ENCODE results near the gene ASB16. TPM values are rescaled to one million over a fixed set of nuclear protein-coding genes. Genes with fewer than 3 reads are reported as not detected.

Gene ASB16
- total RNA-seq, 5 donors from 2014 or later (not counting 1 experiment from before 2014, with no cell fraction given) = 0.15 TPM; not detected in 4

GRCh38 chr17:44204441-44204882 lies 34.0 kb downstream of the ASB16 start:
- Mint-ChIP-seq H3K27me3 (no peaks in the 10 kb centered on the region), H3K36me3 (peaks cover 9% of the 10 kb centered on the region), H3K4me1 (peaks cover 31 to 49% (median 45%) of the 10 kb centered on the region in 3 donors), H3K9me3 (no peaks in the 10 kb centered on the region), H3K27ac (peak overlapping the region; percentile 8 to 69), H3K4me3 (no peak overlapping the region)
- 85% methylated on average over 4 of the region's 5 CpGs for WGBS (ENCODE audit: insufficient coverage)
- no peaks in the 10 kb centered on the region for H3K9me3 ChIP-seq
- no peaks in the 10 kb centered on the region for H3K27me3 ChIP-seq (replicated peaks in 1 of 2; ENCODE audit: control insufficient read depth in 2 of 2, extremely low read depth in 1 of 2, insufficient read depth in 2 of 2, low read length in 1 of 2)
- H3K4me1 ChIP-seq (ENCODE audit: control insufficient read depth in 1 of 2, extremely low read depth in 1 of 2, insufficient read depth in 2 of 2, low read length in 2 of 2) = peaks cover 11 to 39% of the 10 kb centered on the region in 2 experiments
- ChIA-PET POLR2A (no interaction called here), CTCF (interaction anchor here (0.9 to 1.4 kb wide), 3 partner anchors 17 to 1108 kb away, joined by 3 to 5 read pairs (median 4); partner anchors contain the start of gene TMUB2 (in 1 of the 2))
- no peak overlapping the region for H3K4me3 ChIP-seq (ENCODE audit: control insufficient read depth in 1 of 2, extremely low read depth in 1 of 2, low read length in 1 of 2)
- no peak for ATAC-seq (replicated peaks in 1 of 4)
- peaks cover 10 to 29% of the 10 kb centered on the region in 2 donors for H3K36me3 ChIP-seq (ENCODE audit: control insufficient read depth in 2 of 2, extremely low read depth in 1 of 2, insufficient read depth in 1 of 2, low read length in 1 of 2)
- no peak for DNase-seq
- H3K27ac ChIP-seq (ENCODE audit: low read length) = no peak overlapping the region

GRCh38 chr17:44205962-44206824 lies 35.7 kb downstream of the ASB16 start:
- Histone ChIP-seq H3K36me3 (ENCODE audit: control insufficient read depth in 2 of 2, extremely low read depth in 1 of 2, insufficient read depth in 1 of 2, low read length in 1 of 2) (peaks cover 19 to 42% of the 10 kb centered on the region in 2 donors), H3K9me3 (no peaks in the 10 kb centered on the region), H3K4me1 (ENCODE audit: control insufficient read depth in 1 of 2, extremely low read depth in 1 of 2, insufficient read depth in 2 of 2, low read length in 2 of 2) (peaks cover 13 to 48% of the 10 kb centered on the region in 2 experiments), H3K4me3 (ENCODE audit: control insufficient read depth in 1 of 2, extremely low read depth in 1 of 2, low read length in 1 of 2) (no peak overlapping the region), H3K27ac (ENCODE audit: low read length) (no peak overlapping the region), H3K27me3 (replicated peaks in 1 of 2; ENCODE audit: control insufficient read depth in 2 of 2, extremely low read depth in 1 of 2, insufficient read depth in 2 of 2, low read length in 1 of 2) (no peaks in the 10 kb centered on the region)
- ChIA-PET POLR2A (no interaction called here), CTCF (interaction anchor here in 1 of 2 donors (0.6 to 1.3 kb wide), 4 partner anchors 10 to 144 kb away, joined by 3 to 5 read pairs (median 3); partner anchors contain the start of gene GRN)
- ATAC-seq (replicated peaks in 1 of 4) (no peak), DNase-seq (peak in 1 of 35 experiments; percentile 30)
- Mint-ChIP-seq H3K27ac (peak overlapping the region; percentile 21 to 59), H3K4me3 (no peak overlapping the region), H3K27me3 (no peaks in the 10 kb centered on the region), H3K36me3 (peaks cover 12% of the 10 kb centered on the region), H3K9me3 (no peaks in the 10 kb centered on the region), H3K4me1 (peaks cover 35 to 54% (median 47%) of the 10 kb centered on the region in 3 donors)
- WGBS (ENCODE audit: insufficient coverage) = 82% methylated on average over 8 of the region's 13 CpGs

DNA sequence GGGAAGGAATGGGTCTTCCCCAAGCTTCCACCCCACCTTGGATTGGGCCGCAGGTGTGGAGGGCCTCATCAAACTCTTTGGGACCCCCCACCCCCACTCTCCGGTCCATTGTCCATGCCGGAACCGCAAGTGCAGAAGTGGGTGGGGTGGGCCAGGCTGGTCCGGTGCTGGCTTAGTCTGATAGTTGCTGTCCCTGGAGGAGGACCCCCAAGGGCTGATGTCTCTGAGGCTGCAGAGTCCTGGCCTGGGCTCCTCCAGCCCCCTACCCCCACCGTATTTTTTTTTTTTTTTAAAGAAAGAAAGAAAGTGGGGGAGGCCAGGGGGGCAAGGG lies 36.3 kb downstream of the ASB16 start:
- H3K27me3 ChIP-seq (replicated peaks in 1 of 2; ENCODE audit: control insufficient read depth in 2 of 2, extremely low read depth in 1 of 2, insufficient read depth in 2 of 2, low read length in 1 of 2) = no peaks in the 10 kb centered on the region
- ATAC-seq (replicated peaks in 1 of 4) (no peak), DNase-seq (no peak)
- H3K9me3 ChIP-seq = no peaks in the 10 kb centered on the region
- peaks cover 13 to 51% of the 10 kb centered on the region in 2 experiments for H3K4me1 ChIP-seq (ENCODE audit: control insufficient read depth in 1 of 2, extremely low read depth in 1 of 2, insufficient read depth in 2 of 2, low read length in 2 of 2)
- no peak overlapping the region for H3K27ac ChIP-seq (ENCODE audit: low read length)
- Mint-ChIP-seq H3K27ac (no peak overlapping the region), H3K4me3 (no peak overlapping the region), H3K27me3 (no peaks in the 10 kb centered on the region), H3K36me3 (peaks cover 15% of the 10 kb centered on the region), H3K4me1 (peaks cover 40 to 57% (median 49%) of the 10 kb centered on the region in 3 donors), H3K9me3 (no peaks in the 10 kb centered on the region)
- WGBS (ENCODE audit: insufficient coverage) = 100% methylated on average over 1 of the region's 6 CpGs
- H3K36me3 ChIP-seq (ENCODE audit: control insufficient read depth in 2 of 2, extremely low read depth in 1 of 2, insufficient read depth in 1 of 2, low read length in 1 of 2) = peaks cover 22 to 48% of the 10 kb centered on the region in 2 donors
- no peak overlapping the region for H3K4me3 ChIP-seq (ENCODE audit: control insufficient read depth in 1 of 2, extremely low read depth in 1 of 2, low read length in 1 of 2)
- ChIA-PET CTCF (interaction anchor here (0.7 to 1.3 kb wide), 4 partner anchors 10 to 160 kb away, joined by 3 to 5 read pairs (median 4); partner anchors contain the start of gene GRN (in 1 of the 2)), POLR2A (no interaction called here)

- peaks cover 15% of the 10 kb centered on the region for H3K36me3 Mint-ChIP-seq
- Histone ChIP-seq H3K4me1 (ENCODE audit: control insufficient read depth in 1 of 2, extremely low read depth in 1 of 2, insufficient read depth in 2 of 2, low read length in 2 of 2) (peaks cover 13 to 55% of the 10 kb centered on the region in 2 experiments), H3K36me3 (ENCODE audit: control insufficient read depth in 2 of 2, extremely low read depth in 1 of 2, insufficient read depth in 1 of 2, low read length in 1 of 2) (peaks cover 22 to 52% of the 10 kb centered on the region in 2 donors), H3K27me3 (replicated peaks in 1 of 2; ENCODE audit: control insufficient read depth in 2 of 2, extremely low read depth in 1 of 2, insufficient read depth in 2 of 2, low read length in 1 of 2) (no peaks in the 10 kb centered on the region), H3K27ac (ENCODE audit: low read length) (no peak overlapping the region), H3K4me3 (ENCODE audit: control insufficient read depth in 1 of 2, extremely low read depth in 1 of 2, low read length in 1 of 2) (no peak overlapping the region), H3K9me3 (no peaks in the 10 kb centered on the region)
- ChIA-PET CTCF (interaction anchor here (0.5 to 0.7 kb wide), 3 partner anchors 21 to 159 kb away, joined by 4 to 7 read pairs (median 5); no protein-coding TSS in a partner anchor), POLR2A (no interaction called here)
- H3K27me3 Mint-ChIP-seq = no peaks in the 10 kb centered on the region
- 97% methylated on average over 8 of the region's 17 CpGs for WGBS (ENCODE audit: insufficient coverage)
- H3K9me3 Mint-ChIP-seq = no peaks in the 10 kb centered on the region
- no peak for DNase-seq
- H3K27ac Mint-ChIP-seq = peak overlapping the region in 1 of 2 donors; percentile 61
- no peak overlapping the region for H3K4me3 Mint-ChIP-seq
- peaks cover 43 to 59% (median 53%) of the 10 kb centered on the region in 3 donors for H3K4me1 Mint-ChIP-seq
- no peak for ATAC-seq (replicated peaks in 1 of 4)
These were observed 36.8 kb downstream of the ASB16 start for GRCh38 chr17:44207319-44207718.

DNA sequence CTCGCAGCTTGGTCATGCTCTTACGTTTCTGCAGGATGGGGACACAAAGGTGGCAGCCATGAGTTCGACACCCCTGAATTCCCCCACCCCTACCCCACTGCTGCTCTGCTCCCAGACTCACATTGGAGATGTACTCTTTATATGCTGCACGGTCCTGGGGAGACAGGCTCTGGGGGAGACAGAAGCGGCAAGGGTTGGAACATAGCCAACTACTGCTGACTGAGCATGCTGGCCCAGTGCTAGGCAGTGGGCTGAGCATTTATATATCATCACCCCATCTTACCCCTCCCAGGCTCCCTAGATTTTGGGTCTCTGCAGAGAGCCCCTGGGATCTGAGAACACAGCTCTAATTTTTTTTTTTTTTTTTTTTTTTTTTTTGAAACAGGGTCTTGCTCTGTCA lies 37.2 kb downstream of the ASB16 start:
- WGBS (ENCODE audit: insufficient coverage) = 90% methylated on average over 2 of the region's 5 CpGs
- DNase-seq (no peak), ATAC-seq (replicated peaks in 1 of 4) (no peak)
- no peaks in the 10 kb centered on the region for H3K27me3 Mint-ChIP-seq
- Histone ChIP-seq H3K36me3 (ENCODE audit: control insufficient read depth in 2 of 2, extremely low read depth in 1 of 2, insufficient read depth in 1 of 2, low read length in 1 of 2) (peaks cover 24 to 52% of the 10 kb centered on the region in 2 donors), H3K27ac (ENCODE audit: low read length) (no peak overlapping the region), H3K4me3 (ENCODE audit: control insufficient read depth in 1 of 2, extremely low read depth in 1 of 2, low read length in 1 of 2) (no peak overlapping the region), H3K9me3 (no peaks in the 10 kb centered on the region), H3K4me1 (ENCODE audit: control insufficient read depth in 1 of 2, extremely low read depth in 1 of 2, insufficient read depth in 2 of 2, low read length in 2 of 2) (peaks cover 13 to 60% of the 10 kb centered on the region in 2 experiments), H3K27me3 (replicated peaks in 1 of 2; ENCODE audit: control insufficient read depth in 2 of 2, extremely low read depth in 1 of 2, insufficient read depth in 2 of 2, low read length in 1 of 2) (no peaks in the 10 kb centered on the region)
- ChIA-PET POLR2A (no interaction called here), CTCF (interaction anchor here (0.5 to 0.6 kb wide), 2 partner anchors 22 to 121 kb away, joined by 4 to 7 read pairs; no protein-coding TSS in a partner anchor)
- no peak overlapping the region for H3K4me3 Mint-ChIP-seq
- peaks cover 15% of the 10 kb centered on the region for H3K36me3 Mint-ChIP-seq
- no peak overlapping the region for H3K27ac Mint-ChIP-seq
- H3K4me1 Mint-ChIP-seq = peaks cover 43 to 61% (median 51%) of the 10 kb centered on the region in 3 donors
- no peaks in the 10 kb centered on the region for H3K9me3 Mint-ChIP-seq

- Histone ChIP-seq H3K27me3 (replicated peaks in 1 of 2; ENCODE audit: control insufficient read depth in 2 of 2, extremely low read depth in 1 of 2, insufficient read depth in 2 of 2, low read length in 1 of 2) (no peaks in the 10 kb centered on the region), H3K27ac (ENCODE audit: low read length) (peak overlapping the region; percentile 62), H3K4me3 (ENCODE audit: control insufficient read depth in 1 of 2, extremely low read depth in 1 of 2, low read length in 1 of 2) (no peak overlapping the region), H3K4me1 (ENCODE audit: control insufficient read depth in 1 of 2, extremely low read depth in 1 of 2, insufficient read depth in 2 of 2, low read length in 2 of 2) (peaks cover 11 to 66% of the 10 kb centered on the region in 2 experiments), H3K9me3 (no peaks in the 10 kb centered on the region), H3K36me3 (ENCODE audit: control insufficient read depth in 2 of 2, extremely low read depth in 1 of 2, insufficient read depth in 1 of 2, low read length in 1 of 2) (peaks cover 29 to 69% of the 10 kb centered on the region in 2 donors)
- Mint-ChIP-seq H3K9me3 (no peaks in the 10 kb centered on the region), H3K27me3 (no peaks in the 10 kb centered on the region), H3K4me3 (peak overlapping the region; percentile 34 to 62 (median 50)), H3K36me3 (peaks cover 29% of the 10 kb centered on the region), H3K27ac (peak overlapping the region; percentile 70 to 83), H3K4me1 (peaks cover 46 to 63% (median 56%) of the 10 kb centered on the region in 3 donors)
- ChIA-PET POLR2A (interaction anchor here in 1 of 2 donors (0.5 to 0.6 kb wide), 2 partner anchors 14 to 53 kb away, joined by 4 to 6 read pairs; no protein-coding TSS in a partner anchor), CTCF (interaction anchor here (0.5 to 2.0 kb wide), 16 partner anchors 8 to 154 kb away, joined by 3 to 13 read pairs (median 4); partner anchors contain the start of genes GRN (in 2 of the 2), FAM171A2 (in 1 of the 2), HDAC5 (in 1 of the 2) and TMUB2 (in 1 of the 2))
- 58% methylated on average over 8 of the region's 11 CpGs for WGBS (ENCODE audit: insufficient coverage)
- DNase-seq = peak in 2 of 35 experiments; percentile 10 to 41
- peak in 1 of 4 experiments; percentile 7 for ATAC-seq (replicated peaks in 1 of 4)
These were observed 39.4 kb downstream of the ASB16 start for GRCh38 chr17:44209786-44210341.

Measured in T-cell (primary cell).